GM21447 (cell line): Measurements from ENCODE around the gene CLEC2L.

ENCODE experiments used
- ATAC-seq: cut with Tn5 transposase; IDR thresholded peaks from one replicate; pipeline ENCODE4 v1.9.1; 2021; ENCODE audit not compliant: unreplicated experiment

CLEC2L gene

DNA sequence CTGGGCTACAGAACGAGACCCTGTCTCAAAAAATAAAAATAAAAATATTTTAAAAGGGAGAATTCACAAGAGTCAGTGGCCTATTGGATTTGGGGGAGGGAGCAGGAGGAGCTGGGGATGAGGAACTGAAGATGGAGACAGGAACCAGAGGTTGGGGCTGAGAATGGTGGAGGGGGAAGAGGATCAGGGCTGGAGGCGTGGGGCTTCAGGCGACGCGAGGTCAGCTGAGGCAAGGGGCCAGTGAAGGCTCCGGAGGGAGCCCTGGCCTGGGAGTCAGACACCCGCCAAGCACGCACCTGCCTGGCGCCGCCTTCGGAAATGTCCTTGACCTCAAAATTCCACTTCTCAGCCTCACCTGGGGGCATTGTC, 671 bp upstream of the CLEC2L start:
- no peak for ATAC-seq

DNA sequence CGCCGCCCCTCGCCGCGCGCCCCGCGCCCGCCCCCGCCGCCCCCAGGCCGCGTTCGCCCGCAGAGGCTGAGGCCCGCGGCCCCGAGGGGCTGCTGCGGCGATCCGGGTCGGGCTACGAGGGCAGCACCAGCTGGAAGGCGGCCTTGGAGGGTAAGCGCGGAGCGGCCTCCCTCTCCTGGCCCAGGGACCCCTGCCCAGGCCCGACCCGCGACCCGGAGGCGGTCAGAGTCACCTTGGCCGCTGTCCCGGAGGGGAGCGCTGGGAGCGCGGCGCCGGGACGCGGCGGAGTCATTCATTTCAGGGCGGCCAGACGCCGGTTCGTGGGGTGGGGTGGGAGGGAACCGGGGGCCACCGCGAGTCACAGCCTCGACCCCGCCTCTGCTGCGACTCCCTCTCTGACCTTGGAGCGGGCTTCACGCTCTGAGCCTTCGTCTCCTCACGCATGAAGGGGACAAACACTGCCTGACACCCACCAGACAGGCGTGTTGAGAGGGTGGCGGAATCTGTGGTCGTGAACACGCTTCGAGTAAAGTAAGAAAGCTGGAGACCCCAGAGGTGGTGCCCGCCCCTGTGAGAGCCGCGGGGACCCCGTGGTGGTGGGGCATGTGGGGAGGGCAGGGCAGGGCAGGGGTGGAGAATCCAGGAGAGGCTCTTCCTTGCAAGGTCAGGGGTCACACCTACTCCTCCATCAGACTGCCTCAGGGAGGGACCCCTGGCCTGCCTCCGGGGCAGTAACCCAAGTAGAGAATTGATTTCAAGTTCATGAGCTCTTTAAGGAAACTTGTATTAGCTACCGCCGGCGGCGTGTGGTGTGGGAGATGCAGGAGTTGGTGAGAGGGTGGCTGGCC, 707 bp downstream of the CLEC2L start:
- no peak for ATAC-seq

- ATAC-seq: no peak
Measured at GRCh38 chr7:139525239-139525638, 1.8 kb downstream of the CLEC2L start.

DNA sequence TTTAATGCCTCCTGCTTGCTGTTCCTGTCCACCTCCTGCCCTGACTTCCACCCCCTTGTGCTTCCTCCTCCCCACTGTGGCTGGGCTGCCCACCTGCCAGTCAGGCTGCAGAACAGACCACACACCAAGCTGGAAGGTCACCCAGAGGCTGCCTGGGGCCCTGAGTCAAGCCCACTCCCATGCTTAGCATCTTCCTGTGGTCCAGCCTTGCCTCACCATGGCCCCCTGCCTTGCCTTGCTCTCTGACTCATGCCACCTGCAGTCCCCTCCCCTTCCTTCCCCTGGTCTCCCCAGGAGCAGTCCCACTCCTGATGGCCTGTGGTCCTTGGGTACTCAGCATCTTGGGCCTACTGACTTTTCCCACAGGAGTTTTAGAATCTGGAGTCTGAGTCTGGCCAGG, 2.3 kb downstream of the CLEC2L start:
- ATAC-seq: no peak

DNA sequence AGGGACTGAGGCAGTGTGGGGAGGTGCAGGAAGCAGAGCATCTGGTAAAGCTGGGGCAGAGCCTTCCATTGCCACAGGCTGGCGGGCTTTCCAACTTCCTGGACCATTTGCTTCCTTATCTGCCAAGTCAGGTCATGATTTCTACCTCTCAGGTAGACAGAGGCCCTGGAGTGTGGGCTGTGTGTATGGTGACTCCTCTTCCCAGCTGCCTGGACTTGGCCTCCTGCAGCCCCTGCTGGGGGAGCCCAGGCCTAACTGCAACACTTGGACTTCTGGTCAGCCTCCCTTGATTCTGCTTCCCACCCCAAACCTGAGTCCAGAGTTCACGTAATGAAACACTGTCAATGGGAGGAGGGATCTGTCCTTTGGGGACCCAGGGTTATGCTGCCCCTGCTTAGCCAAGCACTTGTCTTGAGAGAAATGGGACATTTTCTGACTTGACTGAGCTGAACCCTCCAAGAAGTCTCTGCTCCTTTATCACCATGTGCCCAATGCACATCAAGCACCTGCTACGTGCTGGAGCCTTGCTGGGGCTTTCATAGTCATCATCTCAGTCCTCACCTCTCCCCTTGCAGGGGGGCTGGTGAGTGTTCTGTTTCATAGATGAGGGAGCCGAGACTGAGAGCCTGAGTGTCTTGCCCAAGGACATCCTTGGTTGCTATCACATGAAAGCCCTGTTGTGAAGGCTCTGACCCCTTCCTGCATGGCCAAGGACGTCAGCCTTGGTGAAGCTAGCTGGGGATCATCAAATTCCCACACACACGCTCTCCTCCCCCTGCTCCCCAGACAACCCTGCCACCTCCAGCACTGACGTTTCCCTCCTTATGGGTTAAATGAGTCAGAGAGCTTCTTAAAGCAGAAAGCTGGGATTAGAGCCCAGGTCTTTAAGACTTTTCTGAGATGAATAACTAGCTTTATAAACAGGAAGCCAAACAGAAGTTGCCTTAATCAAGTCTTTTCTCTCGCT, 3.4 kb downstream of the CLEC2L start:
- ATAC-seq: no peak

GRCh38 chr7:139531094-139531493, 7.6 kb downstream of the CLEC2L start:
- ATAC-seq: no peak

- no peak for ATAC-seq
Measured at GRCh38 chr7:139532636-139533155, 9.2 kb downstream of the CLEC2L start.

DNA sequence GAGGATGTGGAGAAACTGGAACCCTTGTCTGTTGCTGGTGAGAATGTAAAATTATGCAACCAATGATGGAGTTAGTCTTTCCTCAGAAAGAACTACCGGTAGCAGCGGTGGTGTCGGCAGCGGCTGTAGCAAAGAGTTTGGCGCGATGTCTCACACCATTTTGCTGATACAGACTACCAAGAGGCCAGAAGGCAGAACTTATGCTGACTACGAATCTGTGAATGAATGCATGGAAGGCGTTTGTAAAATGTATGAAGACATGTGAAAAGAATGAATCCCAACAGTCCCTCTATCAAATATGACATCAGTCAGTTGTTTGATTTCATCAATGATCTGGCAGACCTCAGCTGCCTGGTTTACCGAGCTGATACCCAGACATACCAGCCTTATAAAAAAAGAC, 10.6 kb downstream of the CLEC2L start:
- ATAC-seq: no peak

DNA sequence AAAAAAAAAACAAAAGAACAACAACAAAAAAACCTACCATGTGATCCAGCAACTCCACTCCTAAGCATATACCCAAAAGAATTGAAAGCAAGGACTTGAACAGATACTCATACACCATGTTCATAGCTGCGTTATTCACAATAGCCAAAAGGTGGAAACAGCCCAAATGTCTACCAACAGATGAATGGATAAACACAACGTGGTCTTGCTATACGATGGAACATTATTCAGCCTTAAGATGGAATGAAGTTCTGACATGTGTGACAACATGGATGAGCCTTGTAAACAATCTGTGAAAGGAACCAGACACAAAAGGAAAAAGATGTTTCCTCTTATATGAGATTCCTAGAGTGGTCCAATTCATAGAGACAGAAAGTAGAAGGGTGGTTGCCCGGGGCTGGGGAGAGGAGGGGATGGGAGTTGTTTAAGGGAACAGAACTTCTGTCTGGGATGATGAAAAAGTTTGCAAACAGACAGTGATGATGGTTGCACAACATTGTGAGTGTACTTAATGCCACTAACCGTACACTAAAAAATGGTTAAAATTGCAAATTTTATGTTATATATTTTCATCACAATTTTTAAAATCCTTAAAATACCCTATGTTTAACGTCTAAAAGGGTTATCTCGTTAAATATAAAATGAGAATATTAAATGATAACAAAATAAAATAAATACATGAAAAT, 11.6 kb downstream of the CLEC2L start:
- ATAC-seq: no peak

GRCh38 chr7:139536152-139536551, 12.7 kb downstream of the CLEC2L start:
- ATAC-seq: no peak

DNA sequence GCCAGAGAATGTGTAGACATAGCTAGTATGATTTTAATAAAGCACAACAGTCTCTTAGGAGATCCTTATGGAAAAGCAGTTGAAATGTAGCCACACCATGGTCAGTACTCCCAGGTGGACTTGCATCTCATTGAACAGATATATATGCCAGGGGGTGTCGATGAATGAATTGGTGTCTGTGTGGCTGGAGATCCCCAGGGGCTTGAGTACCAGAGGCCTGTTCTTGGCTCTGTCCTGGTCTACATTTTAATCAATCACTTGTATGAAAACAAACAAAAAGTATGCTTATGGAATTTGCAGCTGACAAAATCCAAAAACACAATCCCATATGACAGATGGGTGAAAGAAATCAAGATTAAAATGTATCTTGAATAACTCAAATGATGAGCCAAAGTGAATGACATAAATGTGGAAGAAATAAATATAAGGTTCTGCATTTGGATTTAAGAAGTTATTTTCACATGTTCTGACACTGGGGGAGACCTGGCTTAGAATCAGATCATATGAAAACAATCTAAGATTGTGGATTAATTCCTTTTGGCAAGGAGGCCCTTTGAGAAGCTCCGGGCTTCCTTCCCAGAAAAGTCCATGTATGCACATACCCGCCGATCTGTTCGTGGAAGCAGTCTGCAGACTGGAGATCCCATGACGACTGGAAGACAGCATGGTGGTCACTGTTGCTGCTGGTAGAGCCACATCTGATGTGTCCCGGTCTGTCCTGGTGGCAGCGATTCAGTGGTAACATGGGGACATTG, 15.6 kb downstream of the CLEC2L start:
- no peak for ATAC-seq

DNA sequence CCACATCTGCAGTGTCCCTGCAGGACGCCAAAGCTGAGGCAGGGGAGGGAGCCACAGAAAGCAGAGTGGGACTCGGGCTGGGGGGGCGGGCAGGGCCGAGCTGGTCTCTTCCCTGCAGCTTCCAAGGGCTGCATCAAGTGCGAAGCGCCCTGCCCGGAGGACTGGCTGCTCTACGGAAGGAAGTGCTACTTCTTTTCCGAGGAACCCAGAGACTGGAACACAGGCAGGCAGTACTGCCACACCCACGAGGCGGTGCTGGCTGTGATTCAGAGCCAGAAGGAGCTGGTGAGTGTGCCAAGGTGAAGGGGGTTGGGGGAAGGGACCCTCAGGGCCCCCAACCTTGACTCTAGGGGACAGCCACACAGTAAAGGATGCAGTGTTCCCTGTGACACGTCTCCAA, 16.7 kb downstream of the CLEC2L start:
- no peak for ATAC-seq

DNA sequence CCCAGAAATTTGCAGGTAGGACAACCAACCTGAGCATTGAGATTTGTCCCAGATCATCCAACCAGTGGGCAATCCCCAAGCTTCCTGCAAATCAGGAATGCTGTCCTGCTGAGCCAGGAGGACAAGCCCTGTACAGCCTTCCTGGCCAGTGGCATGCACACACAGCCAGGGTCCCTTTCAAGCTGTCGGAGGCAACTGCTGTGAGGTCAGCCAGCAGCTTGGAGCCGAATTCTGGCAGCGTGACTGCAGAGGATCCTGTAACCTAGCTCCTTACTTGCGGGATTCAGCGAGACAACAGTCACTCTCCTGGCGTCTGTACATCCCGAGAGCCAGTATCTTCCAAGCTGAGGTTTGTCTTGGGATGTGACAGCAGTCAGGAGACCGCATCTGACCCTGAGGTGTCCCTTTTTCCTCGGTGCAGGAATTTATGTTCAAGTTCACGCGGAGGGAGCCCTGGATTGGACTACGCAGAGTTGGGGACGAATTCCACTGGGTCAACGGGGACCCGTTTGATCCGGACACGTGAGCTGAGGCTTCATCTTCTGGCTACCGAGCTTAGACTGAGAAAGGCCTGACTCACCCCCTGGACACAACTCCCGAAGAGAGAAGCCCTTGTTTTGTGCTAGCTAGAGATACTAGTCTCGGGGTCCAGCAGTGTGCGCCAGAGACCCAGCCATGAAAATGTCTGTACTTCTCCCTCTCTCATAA, 18.3 kb downstream of the CLEC2L start:
- no peak for ATAC-seq

- no peak for ATAC-seq
Measured at GRCh38 chr7:139542308-139543151, 19.0 kb downstream of the CLEC2L start.

- no peak for ATAC-seq
Measured at GRCh38 chr7:139543801-139544603, 20.5 kb downstream of the CLEC2L start.

- ATAC-seq: no peak
Measured at GRCh38 chr7:139544645-139545044, 21.2 kb downstream of the CLEC2L start.

DNA sequence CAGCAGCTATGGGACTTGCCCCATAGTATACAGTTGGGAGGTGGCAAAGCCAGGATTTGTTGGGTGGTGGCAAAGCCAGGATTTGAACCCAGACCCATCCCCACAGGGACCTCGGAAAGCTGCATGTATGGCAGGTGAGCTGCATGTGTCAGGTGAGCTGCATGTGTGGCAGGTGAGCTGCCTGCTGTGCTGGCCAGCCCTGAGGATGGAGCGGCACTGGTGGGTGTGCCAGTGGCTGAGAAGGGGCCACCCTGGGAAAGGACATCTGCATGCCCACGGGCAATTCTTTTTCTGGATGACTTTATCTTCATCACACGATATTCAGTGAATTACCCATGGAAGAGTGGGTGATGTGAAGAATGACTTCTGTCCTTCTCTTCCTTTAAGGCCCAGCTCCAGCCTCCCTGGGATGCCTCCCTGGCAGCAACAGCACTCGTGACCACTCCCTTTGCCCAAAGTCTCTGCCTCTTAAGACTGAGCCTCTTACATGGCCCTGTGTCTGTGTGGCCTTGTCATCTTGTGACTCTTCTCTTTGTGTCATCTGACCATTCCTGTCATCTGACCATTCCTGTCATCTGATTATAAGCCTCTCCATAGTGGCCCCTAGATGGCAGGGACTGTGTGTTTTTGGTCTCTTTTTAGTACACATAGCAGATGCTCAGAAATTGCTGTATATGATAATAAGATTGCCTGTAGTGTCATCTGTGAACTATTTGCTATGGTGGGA, 25.0 kb downstream of the CLEC2L start:
- ATAC-seq: no peak
